ENCODE data around the gene BIVM. TPM values are rescaled to one million over a fixed set of nuclear protein-coding genes. Genes with fewer than 3 reads are reported as not detected.

The BIVM gene
- total and polyA plus RNA-seq, 2 of the 4 experiments (the other 2 are of a cell fraction) = 7.2 to 12.2 TPM

- ATAC-seq (ENCODE audit: low read depth) (no peak), DNase-seq (no peak)
- BruUV-seq (replicated peaks) = no TSS peak
- dilution Hi-C loops (cut with HindIII; ENCODE audit: low sequenced_read_pairs, unreplicated experiment) (no loop called here), intact Hi-C loops (cut with micrococcal nuclease) (no loop called here), in situ Hi-C loops (cut with MboI; ENCODE audit: low sequenced_read_pairs) (no loop called here)
- Histone ChIP-seq H3K56ac (ENCODE audit: extremely low read depth, insufficient read depth, low read length) (no peak overlapping the region), H3K9ac (ENCODE audit: low read depth, low read length) (no peak overlapping the region), H2BK15ac (ENCODE audit: low read depth, low read length) (no peak overlapping the region), H3K9me3 (ENCODE audit: control insufficient read depth, insufficient read depth, low read length) (no peaks in the 10 kb centered on the region), H3K36me3 (ENCODE audit: control insufficient read depth, insufficient read depth, low read length) (peaks cover 8% of the 10 kb centered on the region), H3K27me3 (ENCODE audit: control insufficient read depth, insufficient read depth, low read length) (no peaks in the 10 kb centered on the region), H2BK5ac (ENCODE audit: low read depth, low read length, poor library complexity, severe bottlenecking) (no peak overlapping the region), H3K9me1 (ENCODE audit: insufficient read depth, low read length) (0 out of 2 replicates have a peak, but pooled peaks cover 4% of the 10 kb centered on the region), H3K4me2 (ENCODE audit: low read depth, low read length) (no peak overlapping the region), H3K18ac (ENCODE audit: low read depth, low read length) (no peak overlapping the region), H3K4me1 (ENCODE audit: control insufficient read depth, insufficient read depth, low read length) (peaks cover 1% of the 10 kb centered on the region), H2BK120ac (ENCODE audit: low read depth, low read length) (no peak overlapping the region), H4K5ac (ENCODE audit: low read depth, low read length) (no peak overlapping the region), H2AK5ac (ENCODE audit: low read depth, low read length) (no peak overlapping the region), H3K23ac (ENCODE audit: low read depth, low read length) (no peak overlapping the region), H3K4ac (ENCODE audit: low read depth, low read length) (no peak overlapping the region), H3K79me1 (ENCODE audit: low read depth in 1 of 2, low read length in 2 of 2) (peaks cover 8 to 13% of the 10 kb centered on the region in 2 experiments), H3K14ac (replicated peaks; ENCODE audit: low read depth, low read length) (no peak overlapping the region), H2BK20ac (ENCODE audit: low read depth, low read length) (no peak overlapping the region), H3K4me3 (ENCODE audit: insufficient read depth, low read depth, low read length) (no peak overlapping the region), H3K27ac (ENCODE audit: insufficient read depth, low read length) (no peak overlapping the region), H4K8ac (ENCODE audit: low read depth in 2 of 2, low read length in 2 of 2) (no peak overlapping the region), H4K20me1 (ENCODE audit: insufficient read depth, low read length) (no peaks in the 10 kb centered on the region), H2AK9ac (replicated peaks; ENCODE audit: low read depth, low read length, poor library complexity) (no peak overlapping the region), H2AFZ (replicated peaks; ENCODE audit: low read length, poor library complexity) (peak overlapping the region; percentile 9), H4K91ac (ENCODE audit: insufficient read depth, low read depth, low read length) (no peak overlapping the region)
- POLR2A ChIA-PET (ENCODE audit: unreplicated experiment) = no interaction called here
- no CpG with 5 or more reads among the region's 4 CpGs for WGBS, 2 experiments (ENCODE audit: extremely low coverage in 2 of 2, insufficient read length in 1 of 2)
- TF ChIP-seq CEBPB (IDR thresholded peaks at IDR 0.05; ENCODE audit: low read depth, low read length) (no peak), MAFK (IDR thresholded peaks at IDR 0.05; ENCODE audit: low read depth, low read length) (no peak), NFE2L2 (IDR thresholded peaks at IDR 0.05; ENCODE audit: low read depth, low read length) (no peak), RCOR1 (IDR thresholded peaks at IDR 0.05; ENCODE audit: insufficient replicate concordance, low read length) (no peak), SMC3 (IDR thresholded peaks at IDR 0.05; ENCODE audit: low read depth, low read length) (no peak), CTCF (conservative IDR thresholded peaks at IDR 0.05; ENCODE audit: low read depth, low read length) (no peak), RFX5 (IDR thresholded peaks at IDR 0.05; ENCODE audit: low read depth, low read length) (no peak), USF2 (IDR thresholded peaks at IDR 0.05; ENCODE audit: low read depth, low read length) (no peak), RAD21 (IDR thresholded peaks at IDR 0.05; ENCODE audit: low read length) (no peak), ELK1 (IDR thresholded peaks at IDR 0.05; ENCODE audit: borderline replicate concordance, low read depth, low read length) (no peak), MXI1 (IDR thresholded peaks at IDR 0.05; ENCODE audit: borderline replicate concordance, low read depth, low read length) (no peak), POLR2A (IDR thresholded peaks at IDR 0.05; ENCODE audit: low read depth, low read length) (no peak), CHD1 (IDR thresholded peaks at IDR 0.05; ENCODE audit: low read depth, low read length) (no peak), FOS (IDR thresholded peaks at IDR 0.05; ENCODE audit: low read depth, low read length) (no peak), BHLHE40 (IDR thresholded peaks at IDR 0.05; ENCODE audit: low read depth, low read length) (no peak)
- CTCF ChIA-PET = interaction anchor here (0.6 kb wide), 1 partner anchor 40 kb away, joined by 3 read pairs; no protein-coding TSS in a partner anchor
These were observed 31.7 kb downstream of the BIVM start for GRCh38 chr13:102830646-102831045.
